Activated T-cell treated with anti-CD3 and anti-CD28 coated beads, Interleukin-2, amount 50 U/mL, for 4 hours (primary cell): Measurements from ENCODE around the gene CDT1. TPM values are rescaled to one million over a fixed set of nuclear protein-coding genes. Genes with fewer than 3 reads are reported as not detected.
"Not testable (repeated sequence)": the region's sequence is repeated elsewhere in the genome, so short reads cannot be mapped to it uniquely, and the experiment has no call there.

Source experiments
- ATAC-seq, 2 donors: fragments of 200-7000 bp; cut with Tn5 transposase; one replicate each; pipeline ENCODE4 v1.10.0; 2021
- DNase-seq: peaks from one replicate; pipeline ENCODE4 v3.0.0-alpha.2; 2020
- H3K27me3 Mint-ChIP-seq: one replicate; pipeline ENCODE4 v1.8.0; 2021; ENCODE audit warnings: low read depth, mixed read lengths
- H3K36me3 Mint-ChIP-seq: one replicate; pipeline ENCODE4 v1.8.0; 2022; ENCODE audit warnings: mixed read lengths; ENCODE audit not compliant: insufficient read depth
- H3K4me1 Mint-ChIP-seq: one replicate; pipeline ENCODE4 v1.8.0; 2021; ENCODE audit warnings: low read depth, mixed read lengths
- H3K4me3 Mint-ChIP-seq: one replicate; pipeline ENCODE4 v1.8.0; 2021; ENCODE audit warnings: mild to moderate bottlenecking, moderate library complexity, mixed read lengths
- H3K9me3 Mint-ChIP-seq: one replicate; pipeline ENCODE4 v1.8.0; 2021; ENCODE audit warnings: mixed read lengths
- total RNA-seq, 3 donors: library from RNA; stranded (reverse); gene quantifications; one replicate each; pipeline ENCODE4 v1.2.1, GENCODE V29; 2021

CDT1 gene
- total RNA-seq, 3 donors from 2014 or later, result 81.0 to 96.4 (median 87.2) TPM

GRCh38 chr16:88762941-88763340, 40.6 kb upstream of the CDT1 start:
- Mint-ChIP-seq H3K9me3 (no peaks in the 10 kb centered on the region), H3K27me3 (no peaks in the 10 kb centered on the region), H3K4me3 (no peak overlapping the region), H3K4me1 (peaks cover 42% of the 10 kb centered on the region), H3K36me3 (no peaks in the 10 kb centered on the region)
- ATAC-seq (no peak), DNase-seq (no peak)

GRCh38 chr16:88763502-88764053, 40.0 kb upstream of the CDT1 start:
- Mint-ChIP-seq H3K36me3 (no peaks in the 10 kb centered on the region), H3K4me1 (peaks cover 38% of the 10 kb centered on the region), H3K27me3 (no peaks in the 10 kb centered on the region), H3K4me3 (no peak overlapping the region), H3K9me3 (no peaks in the 10 kb centered on the region)
- no peak for ATAC-seq
- DNase-seq, result no peak

GRCh38 chr16:88764080-88764479, 39.5 kb upstream of the CDT1 start:
- H3K27me3 Mint-ChIP-seq, result no peaks in the 10 kb centered on the region

GRCh38 chr16:88764913-88765349, 38.7 kb upstream of the CDT1 start:
- DNase-seq (no peak), ATAC-seq (no peak)
- no peak overlapping the region for H3K4me3 Mint-ChIP-seq
- H3K36me3 Mint-ChIP-seq, result no peaks in the 10 kb centered on the region
- H3K4me1 Mint-ChIP-seq, result peaks cover 35% of the 10 kb centered on the region
- H3K9me3 Mint-ChIP-seq, result no peaks in the 10 kb centered on the region
- H3K27me3 Mint-ChIP-seq, result no peaks in the 10 kb centered on the region

More at GRCh38 chr16:88764080-88764479, 39.5 kb upstream of the CDT1 start:
- Mint-ChIP-seq H3K4me3 (no peak overlapping the region), H3K36me3 (no peaks in the 10 kb centered on the region), H3K4me1 (peaks cover 35% of the 10 kb centered on the region), H3K9me3 (no peaks in the 10 kb centered on the region)
- DNase-seq (no peak), ATAC-seq (no peak)

- no peaks in the 10 kb centered on the region for H3K27me3 Mint-ChIP-seq
- H3K4me1 Mint-ChIP-seq, result peaks cover 36% of the 10 kb centered on the region
- H3K36me3 Mint-ChIP-seq, result no peaks in the 10 kb centered on the region
- H3K4me3 Mint-ChIP-seq, result no peak overlapping the region
- no peaks in the 10 kb centered on the region for H3K9me3 Mint-ChIP-seq
- no peak for DNase-seq
- no peak for ATAC-seq
Measured at GRCh38 chr16:88766975-88767374, 36.6 kb upstream of the CDT1 start.

GRCh38 chr16:88767546-88768070, 36.0 kb upstream of the CDT1 start:
- no peak for ATAC-seq
- Mint-ChIP-seq H3K27me3 (no peaks in the 10 kb centered on the region), H3K4me3 (no peak overlapping the region), H3K4me1 (peaks cover 36% of the 10 kb centered on the region), H3K36me3 (no peaks in the 10 kb centered on the region), H3K9me3 (no peaks in the 10 kb centered on the region)
- no peak for DNase-seq

- Mint-ChIP-seq H3K27me3 (no peaks in the 10 kb centered on the region), H3K4me3 (no peak overlapping the region), H3K36me3 (no peaks in the 10 kb centered on the region), H3K9me3 (no peaks in the 10 kb centered on the region), H3K4me1 (peaks cover 38% of the 10 kb centered on the region)
- ATAC-seq, result no peak
- DNase-seq, result no peak
Measured at GRCh38 chr16:88768071-88768783, 35.4 kb upstream of the CDT1 start.

- DNase-seq, result no peak
- Mint-ChIP-seq H3K36me3 (no peaks in the 10 kb centered on the region), H3K9me3 (no peaks in the 10 kb centered on the region), H3K4me1 (peaks cover 35% of the 10 kb centered on the region), H3K27me3 (no peaks in the 10 kb centered on the region), H3K4me3 (no peak overlapping the region)
- peak; percentile 48 to 51 for ATAC-seq
Measured at GRCh38 chr16:88769617-88770460, 33.8 kb upstream of the CDT1 start.

- Mint-ChIP-seq H3K4me3 (no peak overlapping the region), H3K9me3 (no peaks in the 10 kb centered on the region), H3K4me1 (peaks cover 34% of the 10 kb centered on the region), H3K36me3 (no peaks in the 10 kb centered on the region), H3K27me3 (no peaks in the 10 kb centered on the region)
- peak; percentile 63 to 75 for ATAC-seq
- no peak for DNase-seq
Measured at GRCh38 chr16:88770461-88771293, 32.9 kb upstream of the CDT1 start.

GRCh38 chr16:88771294-88771772, 32.3 kb upstream of the CDT1 start:
- DNase-seq, result no peak
- H3K4me3 Mint-ChIP-seq, result no peak overlapping the region
- no peaks in the 10 kb centered on the region for H3K9me3 Mint-ChIP-seq
- no peaks in the 10 kb centered on the region for H3K27me3 Mint-ChIP-seq
- peaks cover 29% of the 10 kb centered on the region for H3K4me1 Mint-ChIP-seq
- H3K36me3 Mint-ChIP-seq, result no peaks in the 10 kb centered on the region
- ATAC-seq, result no peak

GRCh38 chr16:88771781-88772180, 31.8 kb upstream of the CDT1 start:
- not testable (repeated sequence) for H3K4me3 Mint-ChIP-seq, H3K36me3 Mint-ChIP-seq, H3K27me3 Mint-ChIP-seq, ATAC-seq, H3K9me3 Mint-ChIP-seq, DNase-seq
- H3K4me1 Mint-ChIP-seq, result peaks cover 28% of the 10 kb centered on the region

- no peak for DNase-seq
- no peaks in the 10 kb centered on the region for H3K36me3 Mint-ChIP-seq
- peaks cover 23% of the 10 kb centered on the region for H3K4me1 Mint-ChIP-seq
- no peak for ATAC-seq
- H3K27me3 Mint-ChIP-seq, result no peaks in the 10 kb centered on the region
- H3K4me3 Mint-ChIP-seq, result no peak overlapping the region
- no peaks in the 10 kb centered on the region for H3K9me3 Mint-ChIP-seq
Measured at GRCh38 chr16:88772871-88773811, 30.4 kb upstream of the CDT1 start.

- Mint-ChIP-seq H3K4me1 (peaks cover 25% of the 10 kb centered on the region), H3K9me3 (no peaks in the 10 kb centered on the region), H3K36me3 (no peaks in the 10 kb centered on the region), H3K27me3 (no peaks in the 10 kb centered on the region), H3K4me3 (no peak overlapping the region)
- DNase-seq, result no peak
- ATAC-seq, result no peak
Measured at GRCh38 chr16:88773812-88774291, 29.7 kb upstream of the CDT1 start.
